Measurements from ENCODE around the gene ITPRIPL1. TPM values are rescaled to one million over a fixed set of nuclear protein-coding genes. Genes with fewer than 3 reads are reported as not detected.
"Not testable (repeated sequence)": the region's sequence is repeated elsewhere in the genome, so short reads cannot be mapped to it uniquely, and the experiment has no call there.

The ITPRIPL1 gene, protein sequence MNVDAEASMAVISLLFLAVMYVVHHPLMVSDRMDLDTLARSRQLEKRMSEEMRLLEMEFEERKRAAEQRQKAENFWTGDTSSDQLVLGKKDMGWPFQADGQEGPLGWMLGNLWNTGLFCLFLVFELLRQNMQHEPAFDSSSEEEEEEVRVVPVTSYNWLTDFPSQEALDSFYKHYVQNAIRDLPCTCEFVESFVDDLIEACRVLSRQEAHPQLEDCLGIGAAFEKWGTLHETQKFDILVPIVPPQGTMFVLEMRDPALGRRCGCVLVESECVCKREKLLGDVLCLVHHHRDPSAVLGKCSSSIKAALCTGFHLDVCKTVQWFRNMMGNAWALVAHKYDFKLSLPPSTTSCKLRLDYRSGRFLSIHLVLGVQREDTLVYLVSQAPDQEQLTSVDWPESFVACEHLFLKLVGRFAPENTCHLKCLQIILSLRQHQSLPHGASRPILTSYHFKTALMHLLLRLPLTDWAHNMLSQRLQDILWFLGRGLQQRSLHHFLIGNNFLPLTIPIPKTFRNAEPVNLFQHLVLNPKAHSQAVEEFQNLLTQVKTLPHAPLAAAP
- total RNA-seq: 10 to 100 TPM; 43.4 to 43.5 TPM

DNA sequence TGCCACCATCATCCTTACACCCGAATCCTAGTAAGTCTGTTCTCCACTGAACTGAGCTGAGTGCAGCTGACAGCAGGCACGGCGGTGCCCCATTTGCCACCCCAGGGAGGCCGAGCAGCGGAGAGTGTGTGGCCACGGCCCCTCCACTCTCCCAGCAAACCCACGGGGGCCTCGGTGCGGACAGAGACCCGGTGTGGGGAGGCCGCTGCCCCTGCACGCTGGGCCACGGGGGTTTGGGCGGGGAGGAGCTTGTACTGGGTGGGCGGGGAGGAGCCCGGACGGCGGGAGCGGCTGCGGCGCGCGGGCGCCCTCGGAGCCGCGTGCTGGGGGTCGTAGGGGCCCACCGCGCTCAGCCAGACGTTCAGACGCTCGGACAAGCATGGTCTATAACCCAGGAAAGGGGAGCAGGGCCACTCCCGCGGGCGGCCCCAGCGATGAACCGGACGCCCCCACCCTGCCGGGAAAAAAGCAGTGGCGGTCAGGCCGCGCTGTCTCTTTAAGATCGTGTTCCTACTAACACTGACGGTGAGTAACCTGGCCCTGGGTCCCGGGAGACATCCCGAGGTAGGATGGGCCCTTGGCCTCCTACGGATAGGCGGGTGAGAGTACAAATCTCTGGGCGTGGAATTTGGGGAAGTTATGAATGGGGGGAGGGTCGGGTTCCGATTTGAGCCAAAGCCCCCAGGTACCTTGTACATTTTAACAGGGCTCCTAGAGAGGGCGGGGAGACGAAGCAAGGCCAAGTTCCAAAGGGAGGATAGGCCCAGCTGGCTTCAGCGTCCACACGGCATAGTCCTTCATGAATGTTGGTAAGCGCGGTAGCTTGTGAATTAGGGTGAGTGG lies at the start of gene ITPRIPL1:
ITPRIPL1 (plus strand) TSS at position 277 of the 843 bp plus-strand sequence; CDS start at position 800, 523 bp downstream.
- DNase-seq: peak; percentile 48
- ATAC-seq: peak; percentile 35
- H3K4me1 Mint-ChIP-seq (ENCODE audit: low read depth): peaks cover 66% of the 10 kb centered on the region
- H3K27me3 Mint-ChIP-seq (ENCODE audit: low read depth): no peaks in the 10 kb centered on the region
- POLR2A ChIA-PET: interaction anchor here (0.8 to 5.5 kb wide), 11 partner anchors 10 to 436 kb away, joined by 3 to 51 read pairs (median 4); partner anchors contain the start of genes NCAPH and SNRNP200
- peaks cover 44% of the 10 kb centered on the region for H3K36me3 Mint-ChIP-seq (ENCODE audit: low read depth)
- CTCF ChIA-PET: interaction anchor here (1.2 to 3.0 kb wide), 7 partner anchors 8 to 229 kb away, joined by 3 to 14 read pairs (median 4); partner anchors contain the start of genes NCAPH and SNRNP200
- peak within 1 kb of the TSS; percentile 86 for H3K4me3 Mint-ChIP-seq
- H3K9me3 Mint-ChIP-seq (ENCODE audit: insufficient read depth): no peaks in the 10 kb centered on the region
- H3K27ac Mint-ChIP-seq: peak within 1 kb of the TSS; percentile 83

DNA sequence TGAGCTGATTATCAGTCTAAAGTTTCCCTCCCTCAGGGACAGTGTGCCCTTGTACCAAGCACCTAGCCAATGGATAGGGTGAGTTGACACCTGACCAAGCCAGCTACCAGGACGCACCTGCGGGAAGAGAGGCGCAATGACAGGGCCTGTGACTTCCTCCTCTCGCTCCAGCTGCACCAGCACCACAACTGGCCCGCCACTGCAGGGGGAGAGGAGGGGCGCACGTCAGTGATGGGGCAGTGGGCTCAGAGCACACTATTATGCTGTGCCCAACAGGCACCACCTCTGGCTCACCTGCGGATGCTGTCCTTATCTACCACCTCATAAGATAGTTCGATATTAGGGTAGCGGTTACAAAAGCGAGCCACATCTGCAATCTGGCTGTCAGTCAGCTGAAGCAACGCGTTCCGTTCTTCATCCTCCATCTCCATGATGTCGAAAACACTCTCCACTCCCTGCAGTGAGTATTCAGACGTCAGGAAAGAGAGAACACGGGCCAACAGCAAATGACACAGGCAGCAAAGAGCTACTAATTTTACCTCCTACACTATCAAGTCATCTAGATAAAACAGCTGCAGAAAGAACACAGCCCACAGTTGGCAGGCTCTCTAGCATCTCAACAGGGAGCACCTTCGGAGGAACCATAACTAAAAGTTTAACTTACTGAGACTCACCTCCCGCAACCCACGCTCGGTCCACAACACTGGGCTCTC lies 48.2 kb upstream of the ITPRIPL1 start:
- peaks cover 78% of the 10 kb centered on the region for H3K36me3 Mint-ChIP-seq (ENCODE audit: low read depth)
- H3K27ac Mint-ChIP-seq: no peak overlapping the region
- POLR2A ChIA-PET: interaction anchor here (0.7 kb wide), 1 partner anchor 12 kb away, joined by 3 read pairs; no protein-coding TSS in a partner anchor
- CTCF ChIA-PET: interaction anchor here (1.1 to 1.7 kb wide), 2 partner anchors 10 to 277 kb away, joined by 3 to 6 read pairs; no protein-coding TSS in a partner anchor
- no peaks in the 10 kb centered on the region for H3K27me3 Mint-ChIP-seq (ENCODE audit: low read depth)
- no peaks in the 10 kb centered on the region for H3K4me1 Mint-ChIP-seq (ENCODE audit: low read depth)
- ATAC-seq (no peak), DNase-seq (no peak)
- no peaks in the 10 kb centered on the region for H3K9me3 Mint-ChIP-seq (ENCODE audit: insufficient read depth)
- H3K4me3 Mint-ChIP-seq: no peak overlapping the region

DNA sequence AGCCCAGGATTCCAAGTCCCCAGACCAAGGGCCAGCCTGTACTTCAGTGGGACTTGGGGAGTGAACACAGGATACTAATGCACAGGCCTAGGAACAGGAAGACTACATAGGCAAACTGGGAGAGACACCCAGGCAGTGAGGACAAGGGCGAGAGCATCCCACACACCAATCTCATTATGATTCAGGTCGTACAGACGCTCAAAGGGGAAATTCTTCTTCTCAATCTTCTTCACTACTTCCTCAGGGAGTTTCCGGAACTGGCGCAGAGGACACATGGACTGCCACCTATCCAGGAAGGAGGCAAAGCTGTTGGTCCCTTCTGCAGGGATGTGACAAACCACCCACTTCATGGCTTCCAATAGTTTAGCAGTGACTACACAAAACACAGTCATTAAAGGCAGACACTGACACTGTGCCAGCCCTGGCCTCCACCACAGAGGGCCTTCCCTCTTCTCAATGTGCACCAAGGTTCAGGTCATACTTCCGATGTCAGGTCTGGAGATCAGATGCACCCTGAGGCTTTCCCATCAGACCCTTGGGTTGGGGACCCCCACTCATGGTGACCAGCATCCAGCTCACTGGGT lies 37.8 kb upstream of the ITPRIPL1 start:
- ATAC-seq (no peak), DNase-seq (no peak)
- H3K4me1 Mint-ChIP-seq (ENCODE audit: low read depth): no peaks in the 10 kb centered on the region
- peaks cover 87% of the 10 kb centered on the region for H3K36me3 Mint-ChIP-seq (ENCODE audit: low read depth)
- H3K27ac Mint-ChIP-seq: no peak overlapping the region
- ChIA-PET CTCF (no interaction called here), POLR2A (no interaction called here)
- H3K4me3 Mint-ChIP-seq: no peak overlapping the region
- H3K9me3 Mint-ChIP-seq (ENCODE audit: insufficient read depth): no peaks in the 10 kb centered on the region
- H3K27me3 Mint-ChIP-seq (ENCODE audit: low read depth): no peaks in the 10 kb centered on the region

- H3K27ac Mint-ChIP-seq: no peak overlapping the region
These were observed 33.4 kb upstream of the ITPRIPL1 start for GRCh38 chr2:96291751-96292150.

GRCh38 chr2:96294271-96294670 lies 30.8 kb upstream of the ITPRIPL1 start:
- peaks cover 11% of the 10 kb centered on the region for H3K4me1 Mint-ChIP-seq (ENCODE audit: low read depth)
- ATAC-seq; H3K27ac Mint-ChIP-seq; H3K27me3 Mint-ChIP-seq (ENCODE audit: low read depth); H3K4me3 Mint-ChIP-seq; DNase-seq; H3K9me3 Mint-ChIP-seq (ENCODE audit: insufficient read depth): not testable (repeated sequence)
- H3K36me3 Mint-ChIP-seq (ENCODE audit: low read depth): peaks cover 91% of the 10 kb centered on the region
- POLR2A ChIA-PET: interaction anchor here (1.1 kb wide), 1 partner anchor 10 kb away, joined by 3 read pairs; no protein-coding TSS in a partner anchor
- CTCF ChIA-PET: interaction anchor here (0.8 to 1.5 kb wide), 3 partner anchors 15 to 29 kb away, joined by 3 to 4 read pairs (median 3); no protein-coding TSS in a partner anchor

More at GRCh38 chr2:96291751-96292150, 33.4 kb upstream of the ITPRIPL1 start:
- Mint-ChIP-seq H3K9me3 (ENCODE audit: insufficient read depth) (no peaks in the 10 kb centered on the region), H3K4me3 (no peak overlapping the region), H3K27me3 (ENCODE audit: low read depth) (no peaks in the 10 kb centered on the region), H3K4me1 (ENCODE audit: low read depth) (no peaks in the 10 kb centered on the region), H3K36me3 (ENCODE audit: low read depth) (peaks cover 91% of the 10 kb centered on the region)
- ChIA-PET POLR2A (interaction anchor here (0.7 kb wide), 1 partner anchor 30 kb away, joined by 3 read pairs; no protein-coding TSS in a partner anchor), CTCF (interaction anchor here (0.7 kb wide), 1 partner anchor 43 kb away, joined by 3 read pairs; the partner anchor contains the start of gene NCAPH)
- DNase-seq: no peak
- ATAC-seq: no peak

GRCh38 chr2:96296925-96297324 lies 28.2 kb upstream of the ITPRIPL1 start:
- DNase-seq (no peak), ATAC-seq (no peak)
- Mint-ChIP-seq H3K27me3 (ENCODE audit: low read depth) (no peaks in the 10 kb centered on the region), H3K4me3 (no peak overlapping the region), H3K36me3 (ENCODE audit: low read depth) (peaks cover 86% of the 10 kb centered on the region), H3K9me3 (ENCODE audit: insufficient read depth) (no peaks in the 10 kb centered on the region), H3K4me1 (ENCODE audit: low read depth) (peaks cover 24% of the 10 kb centered on the region), H3K27ac (no peak overlapping the region)
- ChIA-PET CTCF (no interaction called here), POLR2A (interaction anchor here (0.7 to 0.9 kb wide), 2 partner anchors 14 to 24 kb away, joined by 3 read pairs; no protein-coding TSS in a partner anchor)

GRCh38 chr2:96301865-96302264 lies 23.3 kb upstream of the ITPRIPL1 start:
- Mint-ChIP-seq H3K27ac (no peak overlapping the region), H3K9me3 (ENCODE audit: insufficient read depth) (no peaks in the 10 kb centered on the region)

GRCh38 chr2:96304606-96305005 lies 20.5 kb upstream of the ITPRIPL1 start:
- ChIA-PET CTCF (interaction anchor here (0.8 to 2.2 kb wide), 7 partner anchors 11 to 103 kb away, joined by 3 to 25 read pairs (median 3); no protein-coding TSS in a partner anchor), POLR2A (interaction anchor here (0.6 to 5.5 kb wide), 10 partner anchors 11 to 234 kb away, joined by 3 to 75 read pairs (median 7); partner anchors contain the start of genes ITPRIPL1 and NCAPH)
- H3K27ac Mint-ChIP-seq: peak overlapping the region; percentile 100
- H3K27me3 Mint-ChIP-seq (ENCODE audit: low read depth): no peaks in the 10 kb centered on the region
- H3K36me3 Mint-ChIP-seq (ENCODE audit: low read depth): peaks cover 63% of the 10 kb centered on the region
- peaks cover 64% of the 10 kb centered on the region for H3K4me1 Mint-ChIP-seq (ENCODE audit: low read depth)
- H3K9me3 Mint-ChIP-seq (ENCODE audit: insufficient read depth): no peaks in the 10 kb centered on the region
- peak overlapping the region; percentile 99 for H3K4me3 Mint-ChIP-seq
- DNase-seq (no peak), ATAC-seq (no peak)

More at GRCh38 chr2:96301865-96302264, 23.3 kb upstream of the ITPRIPL1 start:
- ATAC-seq (no peak), DNase-seq (no peak)
- Mint-ChIP-seq H3K4me1 (ENCODE audit: low read depth) (peaks cover 64% of the 10 kb centered on the region), H3K36me3 (ENCODE audit: low read depth) (peaks cover 87% of the 10 kb centered on the region), H3K27me3 (ENCODE audit: low read depth) (no peaks in the 10 kb centered on the region), H3K4me3 (no peak overlapping the region)
- ChIA-PET CTCF (interaction anchor here (1.1 to 1.9 kb wide), 6 partner anchors 12 to 127 kb away, joined by 3 to 6 read pairs (median 3); no protein-coding TSS in a partner anchor), POLR2A (interaction anchor here (0.7 to 1.7 kb wide), 2 partner anchors 20 to 45 kb away, joined by 3 to 5 read pairs; no protein-coding TSS in a partner anchor)

DNA sequence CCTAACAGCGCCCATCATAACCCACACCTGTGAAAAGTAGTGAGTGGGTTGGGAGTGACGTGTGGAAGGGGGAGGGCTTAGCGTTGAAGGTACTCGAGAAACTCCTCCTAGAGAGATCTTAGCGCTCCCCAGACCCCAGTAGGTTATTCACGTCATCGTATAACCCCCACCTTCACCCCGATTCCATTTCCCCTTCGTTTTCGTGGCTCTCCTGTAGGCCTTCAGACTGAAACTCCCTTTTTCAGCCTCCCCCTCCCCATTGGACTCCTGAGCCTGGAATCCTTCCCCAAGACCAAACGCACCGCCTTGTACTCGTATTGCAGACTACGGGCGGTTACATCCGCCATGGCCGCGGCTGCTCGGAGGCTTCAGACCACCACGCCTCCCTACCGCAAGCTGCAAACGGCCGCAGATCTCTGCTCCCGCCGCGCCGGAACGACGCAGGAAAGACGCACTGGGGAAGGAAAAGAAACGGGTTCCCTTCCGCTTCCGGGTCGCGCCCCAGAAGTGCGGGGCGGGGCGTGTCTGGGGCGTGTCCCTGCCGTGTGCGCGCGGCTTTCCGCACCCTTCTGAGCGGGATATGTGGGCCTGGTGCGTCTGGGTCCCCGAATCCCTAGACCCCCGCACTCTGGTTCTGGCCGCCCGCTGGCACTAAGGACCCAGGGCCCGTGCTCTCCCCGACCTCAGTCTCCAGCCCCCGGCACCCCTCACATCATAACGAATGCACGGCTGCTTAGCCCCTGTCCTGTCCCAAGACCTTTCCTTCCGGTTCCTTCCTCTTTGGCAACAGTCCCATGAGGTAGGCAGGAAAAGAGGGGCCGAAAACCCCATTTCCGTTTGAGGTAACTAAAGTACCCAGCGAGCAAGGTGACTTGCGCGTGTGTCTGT lies 19.8 kb upstream of the ITPRIPL1 start, which contains the start of gene SNRNP200:
SNRNP200 (minus strand) TSS at position 456 of the 888 bp plus-strand sequence; CDS start at position 347, 109 bp downstream.
- peak; percentile 95 for ATAC-seq
- peaks cover 69% of the 10 kb centered on the region for H3K4me1 Mint-ChIP-seq (ENCODE audit: low read depth)
- H3K36me3 Mint-ChIP-seq (ENCODE audit: low read depth): peaks cover 57% of the 10 kb centered on the region
- ChIA-PET CTCF (interaction anchor here (0.7 to 2.2 kb wide), 7 partner anchors 11 to 102 kb away, joined by 3 to 25 read pairs (median 3); no protein-coding TSS in a partner anchor), POLR2A (interaction anchor here (0.6 to 5.5 kb wide), 12 partner anchors 11 to 233 kb away, joined by 3 to 75 read pairs (median 5); partner anchors contain the start of genes ITPRIPL1 and NCAPH)
- H3K27me3 Mint-ChIP-seq (ENCODE audit: low read depth): no peaks in the 10 kb centered on the region
- H3K9me3 Mint-ChIP-seq (ENCODE audit: insufficient read depth): no peaks in the 10 kb centered on the region
- H3K27ac Mint-ChIP-seq: peak within 1 kb of the TSS; percentile 100
- peak within 1 kb of the TSS; percentile 99 for H3K4me3 Mint-ChIP-seq
- DNase-seq: peak; percentile 94
